Neutrophil (primary cell): ENCODE data around the gene RELT.
A peak's percentile ranks its signal among the peaks of the same experiment; 100 is the strongest.
"Not testable (repeated sequence)": the region's sequence is repeated elsewhere in the genome, so short reads cannot be mapped to it uniquely, and the experiment has no call there.

ENCODE experiments used
- H3K27ac ChIP-seq: fragments of 200-600 bp; sonication (generic); 2 replicates; pipeline ENCODE4 v1.5.1; 2016; ENCODE audit warnings: mild to moderate bottlenecking, moderate library complexity
- H3K27me3 ChIP-seq: fragments of 200-600 bp; sonication (generic); 2 replicates; pipeline ENCODE4 v1.6.0; 2016; ENCODE audit warnings: mild to moderate bottlenecking
- H3K36me3 ChIP-seq: fragments of 200-600 bp; sonication (generic); 2 replicates; pipeline ENCODE4 v1.5.1; 2017
- H3K4me1 ChIP-seq, 2 experiments: fragments of 200-600 bp in 1 of 2; sonication (generic) in 1 of 2; 1 replicate in 1 of 2; 2 replicates in 1 of 2; pipeline versions ENCODE4 v1.5.1 to v1.6.1; 2013 to 2016; ENCODE audit warnings: low read depth in 1 of 2, low read length in 1 of 2, mild to moderate bottlenecking in 1 of 2, moderate library complexity in 1 of 2; ENCODE audit not compliant: control insufficient read depth in 1 of 2, insufficient read depth in 1 of 2
- H3K4me3 ChIP-seq, 2 experiments: fragments of 200-600 bp in 1 of 2; sonication (generic) in 1 of 2; 1 replicate in 1 of 2; 2 replicates in 1 of 2; pipeline ENCODE4 v1.5.1; 2013 to 2016; ENCODE audit warnings: low read depth in 1 of 2, low read length in 1 of 2, mild to moderate bottlenecking in 1 of 2, moderate library complexity in 1 of 2
- H3K9me3 ChIP-seq: fragments of 200-600 bp; sonication (generic); 2 replicates; pipeline ENCODE4 v1.5.1; 2016
- CTCF ChIP-seq: fragments of 200-600 bp; sonication (generic); IDR thresholded peaks from 2 replicates; pipeline ENCODE4 v1.5.1; 2016; ENCODE audit warnings: antibody characterized with exemption

Gene RELT

GRCh38 chr11:73430326-73430725, 54.1 kb downstream of the RELT start:
- Histone ChIP-seq H3K27me3 (no peaks in the 10 kb centered on the region), H3K36me3 (peaks cover 5% of the 10 kb centered on the region), H3K4me1 (peaks cover 6 to 18% of the 10 kb centered on the region in 2 experiments), H3K4me3 (no peak overlapping the region), H3K27ac (no peak overlapping the region), H3K9me3 (no peaks in the 10 kb centered on the region)
- no peak for TF ChIP-seq CTCF

- Histone ChIP-seq H3K9me3 (no peaks in the 10 kb centered on the region), H3K36me3 (peaks cover 5% of the 10 kb centered on the region), H3K27me3 (no peaks in the 10 kb centered on the region), H3K27ac (no peak overlapping the region), H3K4me1 (peaks cover 0 to 10% of the 10 kb centered on the region in 2 experiments), H3K4me3 (no peak overlapping the region)
- TF ChIP-seq CTCF = no peak
Measured at GRCh38 chr11:73431396-73431795, 55.2 kb downstream of the RELT start.

GRCh38 chr11:73436859-73437258, 60.7 kb downstream of the RELT start:
- not testable (repeated sequence) for H3K4me1 ChIP-seq, H3K9me3 ChIP-seq, H3K4me3 ChIP-seq, H3K27ac ChIP-seq, H3K36me3 ChIP-seq, H3K27me3 ChIP-seq

DNA sequence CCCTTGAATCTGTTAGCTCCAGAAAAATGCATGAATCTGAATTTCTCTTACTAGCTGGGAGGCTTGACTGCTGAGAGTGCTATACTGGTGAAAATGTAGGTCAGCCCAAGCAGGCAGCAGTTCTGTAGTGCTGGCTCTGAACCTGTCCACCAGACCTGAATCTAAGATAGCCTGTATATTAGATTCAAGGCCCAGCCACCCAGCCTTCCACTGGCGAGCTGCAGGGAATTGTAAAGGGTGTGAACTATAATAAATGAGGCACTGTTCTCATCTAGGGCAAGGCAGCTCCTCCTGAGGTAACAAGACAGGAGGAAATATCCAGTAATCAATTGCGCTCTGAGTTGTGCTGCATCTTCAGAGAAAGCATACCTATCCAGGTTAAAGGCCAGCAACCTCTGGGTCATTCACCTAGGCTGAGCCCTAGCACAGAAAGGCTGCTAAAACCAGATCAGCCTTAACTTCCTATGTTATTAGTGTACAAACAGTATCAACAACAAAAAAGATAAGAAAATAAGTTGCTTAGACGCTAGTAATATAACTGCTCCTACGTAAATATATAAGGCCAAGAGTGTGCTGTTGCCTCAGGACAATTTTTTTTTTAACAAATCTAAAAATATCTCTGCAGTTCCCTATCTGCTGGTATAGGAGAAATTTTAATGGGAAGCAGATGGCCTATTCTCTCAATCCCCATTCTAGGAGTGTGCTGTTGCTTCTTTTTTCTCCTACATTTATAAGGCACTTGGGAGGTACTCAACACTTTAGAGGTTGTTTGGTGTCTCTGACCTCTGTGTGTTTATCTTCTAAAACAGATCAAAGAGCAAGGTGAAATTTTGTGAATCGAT, 63.0 kb downstream of the RELT start:
- no peaks in the 10 kb centered on the region for H3K9me3 ChIP-seq
- no peak overlapping the region for H3K4me3 ChIP-seq
- no peaks in the 10 kb centered on the region for H3K27me3 ChIP-seq
- H3K27ac ChIP-seq = no peak overlapping the region
- no peaks in the 10 kb centered on the region for H3K36me3 ChIP-seq
- H3K4me1 ChIP-seq = no peaks in the 10 kb centered on the region
- no peak for TF ChIP-seq CTCF

DNA sequence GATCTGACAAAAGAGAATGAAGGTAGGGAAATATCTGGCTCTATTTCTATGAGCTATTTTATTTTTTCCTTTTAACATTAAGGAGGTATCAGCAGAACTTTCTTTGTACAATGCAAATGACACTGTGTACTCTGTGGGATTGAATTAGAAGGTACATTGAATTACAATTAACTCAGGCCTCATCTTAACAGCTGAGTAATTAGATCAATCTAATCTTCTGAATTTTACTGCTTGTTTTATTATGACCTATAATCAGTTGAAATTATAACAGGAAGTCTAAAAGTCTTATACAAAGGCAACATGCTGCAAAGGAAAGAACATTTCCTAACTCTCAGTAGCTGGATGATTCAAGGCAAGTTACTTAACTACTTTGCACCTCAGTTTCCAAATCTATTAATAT, 69.8 kb downstream of the RELT start:
- no peak for TF ChIP-seq CTCF
- H3K27me3 ChIP-seq = no peaks in the 10 kb centered on the region
- H3K4me1 ChIP-seq = peaks cover 16 to 19% of the 10 kb centered on the region in 2 experiments
- H3K9me3 ChIP-seq = no peaks in the 10 kb centered on the region
- H3K27ac ChIP-seq = peak overlapping the region; percentile 52
- no peak overlapping the region for H3K4me3 ChIP-seq
- no peaks in the 10 kb centered on the region for H3K36me3 ChIP-seq

- Histone ChIP-seq H3K4me1 (peaks cover 16 to 19% of the 10 kb centered on the region in 2 experiments), H3K27ac (peak overlapping the region; percentile 52), H3K9me3 (no peaks in the 10 kb centered on the region), H3K27me3 (no peaks in the 10 kb centered on the region), H3K4me3 (no peak overlapping the region), H3K36me3 (no peaks in the 10 kb centered on the region)
- TF ChIP-seq CTCF = no peak
Measured at GRCh38 chr11:73446766-73447165, 70.6 kb downstream of the RELT start.
